ENCODE data around the gene TAX1BP1.

- TF ChIP-seq CTCF (IDR thresholded peaks at IDR 0.05): no peak
- TF ChIP-seq NR2C2 (CRISPR knock-in tag; IDR thresholded peaks at IDR 0.05): no peak
- no peak for TF ChIP-seq TCF7 (CRISPR knock-in tag; IDR thresholded peaks at IDR 0.05; ENCODE audit: low read depth)
- no peak for TF ChIP-seq ZNF263 (CRISPR knock-in tag; IDR thresholded peaks at IDR 0.05; ENCODE audit: low read depth)
- no peak for TF ChIP-seq NR3C1 (CRISPR knock-in tag; conservative IDR thresholded peaks at IDR 0.05; ENCODE audit: low read depth)
- no peak for TF ChIP-seq ELF4 (CRISPR knock-in tag; IDR thresholded peaks at IDR 0.05; ENCODE audit: low read depth)
- no peak for TF ChIP-seq ATF6 (CRISPR knock-in tag; IDR thresholded peaks at IDR 0.05)
These were observed 34.9 kb downstream of the TAX1BP1 start for GRCh38 chr7:27774717-27775328.
